ENCODE measurements around the gene CNTN4.

Gene CNTN4

GRCh38 chr3:2098398-2099027, at the start of gene CNTN4:
TSS of gene CNTN4 (plus strand) at chr3:2098866.
- no peak for TF ChIP-seq CTCF (conservative IDR thresholded peaks at IDR 0.05; ENCODE audit: low read depth, low read length)
- Histone ChIP-seq H3K36me3 (ENCODE audit: insufficient read depth) (no peaks in the 10 kb centered on the region), H3K27ac (no peak within 1 kb of the TSS), H3K79me2 (ENCODE audit: insufficient read depth, low read depth) (no peaks in the 10 kb centered on the region), H3K4me2 (peak within 1 kb of the TSS; percentile 60), H3K9ac (peak within 1 kb of the TSS; percentile 12; the same call in 1 of the 2 replicates), H4K20me1 (ENCODE audit: insufficient read depth) (no peaks in the 10 kb centered on the region), H3K4me3 (IDR thresholded peaks at IDR 0.05; ENCODE audit: insufficient read depth, low read depth, low read length) (no peak within 1 kb of the TSS), H3K27me3 (ENCODE audit: insufficient read depth, low read depth) (no peaks in the 10 kb centered on the region), H2AFZ (ENCODE audit: low read depth) (peak within 1 kb of the TSS; percentile 71), H3K4me1 (ENCODE audit: low read depth, poor library complexity, severe bottlenecking) (no peaks in the 10 kb centered on the region)

- no peaks in the 10 kb centered on the region for H3K79me2 ChIP-seq (ENCODE audit: insufficient read depth, low read depth)
- no peak overlapping the region for H3K27ac ChIP-seq
- H4K20me1 ChIP-seq (ENCODE audit: insufficient read depth) = no peaks in the 10 kb centered on the region
- H3K4me1 ChIP-seq (ENCODE audit: low read depth, poor library complexity, severe bottlenecking) = no peaks in the 10 kb centered on the region
- TF ChIP-seq CTCF (conservative IDR thresholded peaks at IDR 0.05; ENCODE audit: low read depth, low read length) = no peak
- no peaks in the 10 kb centered on the region for H3K27me3 ChIP-seq (ENCODE audit: insufficient read depth, low read depth)
- no peak overlapping the region for H2AFZ ChIP-seq (ENCODE audit: low read depth)
- no peak overlapping the region for H3K4me3 ChIP-seq (IDR thresholded peaks at IDR 0.05; ENCODE audit: insufficient read depth, low read depth, low read length)
- H3K9ac ChIP-seq = no peak overlapping the region
- H3K4me2 ChIP-seq = no peak overlapping the region
- no peaks in the 10 kb centered on the region for H3K36me3 ChIP-seq (ENCODE audit: insufficient read depth)
These were observed 37.3 kb upstream of the CNTN4 start for GRCh38 chr3:2061360-2061759.

GRCh38 chr3:2071531-2071930, 27.1 kb upstream of the CNTN4 start:
- no peak overlapping the region for H3K4me2 ChIP-seq
- no peaks in the 10 kb centered on the region for H4K20me1 ChIP-seq (ENCODE audit: insufficient read depth)
- no peak overlapping the region for H3K27ac ChIP-seq
- H3K4me1 ChIP-seq (ENCODE audit: low read depth, poor library complexity, severe bottlenecking) = no peaks in the 10 kb centered on the region
- H3K36me3 ChIP-seq (ENCODE audit: insufficient read depth) = no peaks in the 10 kb centered on the region
- no peaks in the 10 kb centered on the region for H3K79me2 ChIP-seq (ENCODE audit: insufficient read depth, low read depth)
- no peak for TF ChIP-seq CTCF (conservative IDR thresholded peaks at IDR 0.05; ENCODE audit: low read depth, low read length)
- H3K4me3 ChIP-seq (IDR thresholded peaks at IDR 0.05; ENCODE audit: insufficient read depth, low read depth, low read length) = no peak overlapping the region
- no peak overlapping the region for H3K9ac ChIP-seq
- H3K27me3 ChIP-seq (ENCODE audit: insufficient read depth, low read depth) = no peaks in the 10 kb centered on the region
- no peak overlapping the region for H2AFZ ChIP-seq (ENCODE audit: low read depth)

GRCh38 chr3:2078821-2079220, 19.8 kb upstream of the CNTN4 start:
- no peaks in the 10 kb centered on the region for H3K27me3 ChIP-seq (ENCODE audit: insufficient read depth, low read depth)
- H3K4me2 ChIP-seq = peak overlapping the region; percentile 13; the same call in 1 of the 2 replicates
- no peaks in the 10 kb centered on the region for H3K79me2 ChIP-seq (ENCODE audit: insufficient read depth, low read depth)
- TF ChIP-seq CTCF (conservative IDR thresholded peaks at IDR 0.05; ENCODE audit: low read depth, low read length) = no peak
- H2AFZ ChIP-seq (ENCODE audit: low read depth) = no peak overlapping the region
- no peak overlapping the region for H3K4me3 ChIP-seq (IDR thresholded peaks at IDR 0.05; ENCODE audit: insufficient read depth, low read depth, low read length)
- H3K4me1 ChIP-seq (ENCODE audit: low read depth, poor library complexity, severe bottlenecking) = peaks cover 12% of the 10 kb centered on the region
- no peak overlapping the region for H3K27ac ChIP-seq
- H3K36me3 ChIP-seq (ENCODE audit: insufficient read depth) = no peaks in the 10 kb centered on the region
- H4K20me1 ChIP-seq (ENCODE audit: insufficient read depth) = no peaks in the 10 kb centered on the region
- no peak overlapping the region for H3K9ac ChIP-seq

All from KMS-11 (cell line).